AG04450 (cell line): Measurements from ENCODE around the gene RAB27A. TPM values are rescaled to one million over a fixed set of nuclear protein-coding genes. Genes with fewer than 3 reads are reported as not detected.
"Not testable (repeated sequence)": the region's sequence is repeated elsewhere in the genome, so short reads cannot be mapped to it uniquely, and the experiment has no call there.

Source experiments
- CTCF ChIA-PET: fragments of 300-600, 350-600 bp; formaldehyde crosslinking; extraction: SDS; loops from one replicate; lab custom pipeline; 2022; ENCODE audit warnings: antibody characterized with exemption, inconsistent platforms; lab: Charles Lee
- POLR2A ChIA-PET: fragments of 350-600 bp; formaldehyde crosslinking; extraction: SDS; loops from one replicate; lab custom pipeline; 2021; ENCODE audit warnings: antibody characterized with exemption, inconsistent platforms; lab: Yijun Ruan, JAX
- DNase-seq: peaks from one replicate; pipeline ENCODE4 v3.0.0-alpha.2; 2011; ENCODE audit warnings: low read depth, low spot score
- H3K27ac ChIP-seq: one replicate; pipeline ENCODE4 v1.5.1; 2012; ENCODE audit warnings: low read depth, low read length, control low read depth
- H3K27me3 ChIP-seq: one replicate; pipeline ENCODE4 v1.6.0; 2012; ENCODE audit warnings: low read length; ENCODE audit not compliant: control insufficient read depth, insufficient read depth
- H3K4me3 ChIP-seq: 2 replicates; pipeline ENCODE4 v1.5.1; 2011; ENCODE audit warnings: mild to moderate bottlenecking, low read depth, low read length, control low read depth
- H3K9me3 ChIP-seq: 2 replicates; pipeline ENCODE4 v1.5.1; 2012; ENCODE audit warnings: low read length; ENCODE audit not compliant: control insufficient read depth, insufficient read depth
- polyA plus RNA-seq: library from polyadenylated mRNA; depleted of rRNA; stranded (reverse); fragments of >200 nt; gene quantifications from 2 replicates; pipeline ENCODE4 v1.2.3, GENCODE V29; 2011
- TF ChIP-seq, protein P1 (sequence below): IDR thresholded peaks from 2 replicates; pipeline ENCODE4 v1.5.1; 2011; ENCODE audit warnings: low read depth, low read length, control low read depth, inconsistent platforms

RAB27A gene
- polyA plus RNA-seq, 1 experiment, result 34.8 TPM

DNA sequence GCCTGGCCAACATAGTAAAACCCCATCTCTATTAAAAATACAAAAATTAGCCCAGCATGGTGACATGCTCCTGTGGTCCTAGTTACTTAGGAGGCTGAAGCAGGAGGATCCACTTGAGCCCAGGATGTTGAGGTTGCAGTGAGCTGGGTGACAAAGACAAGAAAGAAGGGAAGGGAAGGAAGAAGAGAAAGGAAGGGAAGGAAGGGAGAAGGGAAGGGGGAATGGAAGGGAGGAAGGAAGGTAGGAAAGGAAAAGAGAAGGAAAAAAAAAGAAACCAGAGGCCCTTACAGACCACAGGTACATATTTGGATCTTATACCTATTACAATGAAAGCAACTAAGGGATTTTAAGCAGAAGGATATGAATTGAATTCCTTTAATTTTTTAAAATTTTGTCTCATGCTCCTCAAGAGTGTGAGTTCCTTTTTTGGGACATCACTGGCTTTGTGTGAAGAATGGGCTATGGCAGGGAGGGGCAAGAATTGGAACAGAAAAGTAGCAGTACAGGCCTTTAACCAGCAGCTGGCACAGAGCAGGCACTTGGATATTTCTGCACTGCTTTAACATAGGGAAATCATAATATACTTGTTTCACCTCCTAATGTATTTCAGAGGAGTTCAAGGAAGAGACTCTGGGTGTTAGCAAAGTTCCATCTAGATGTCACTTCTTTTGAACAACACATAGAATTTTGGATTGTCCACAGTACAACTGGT is 7.9 kb downstream of the RAB27A start:
- Histone ChIP-seq H3K4me3 (no peak overlapping the region), H3K27ac (no peak overlapping the region), H3K27me3 (no peaks in the 10 kb centered on the region), H3K9me3 (no peaks in the 10 kb centered on the region)
- no peak for DNase-seq
- TF ChIP-seq, protein P1, sequence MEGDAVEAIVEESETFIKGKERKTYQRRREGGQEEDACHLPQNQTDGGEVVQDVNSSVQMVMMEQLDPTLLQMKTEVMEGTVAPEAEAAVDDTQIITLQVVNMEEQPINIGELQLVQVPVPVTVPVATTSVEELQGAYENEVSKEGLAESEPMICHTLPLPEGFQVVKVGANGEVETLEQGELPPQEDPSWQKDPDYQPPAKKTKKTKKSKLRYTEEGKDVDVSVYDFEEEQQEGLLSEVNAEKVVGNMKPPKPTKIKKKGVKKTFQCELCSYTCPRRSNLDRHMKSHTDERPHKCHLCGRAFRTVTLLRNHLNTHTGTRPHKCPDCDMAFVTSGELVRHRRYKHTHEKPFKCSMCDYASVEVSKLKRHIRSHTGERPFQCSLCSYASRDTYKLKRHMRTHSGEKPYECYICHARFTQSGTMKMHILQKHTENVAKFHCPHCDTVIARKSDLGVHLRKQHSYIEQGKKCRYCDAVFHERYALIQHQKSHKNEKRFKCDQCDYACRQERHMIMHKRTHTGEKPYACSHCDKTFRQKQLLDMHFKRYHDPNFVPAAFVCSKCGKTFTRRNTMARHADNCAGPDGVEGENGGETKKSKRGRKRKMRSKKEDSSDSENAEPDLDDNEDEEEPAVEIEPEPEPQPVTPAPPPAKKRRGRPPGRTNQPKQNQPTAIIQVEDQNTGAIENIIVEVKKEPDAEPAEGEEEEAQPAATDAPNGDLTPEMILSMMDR, result no peak
- ChIA-PET CTCF (interaction anchor here (0.9 to 1.3 kb wide), 3 partner anchors 9 to 65 kb away, joined by 4 to 12 read pairs (median 4); no protein-coding TSS in a partner anchor), POLR2A (interaction anchor here (1.1 kb wide), 2 partner anchors 15 to 60 kb away, joined by 3 to 4 read pairs; no protein-coding TSS in a partner anchor)

GRCh38 chr15:55280589-55280988 is 9.0 kb downstream of the RAB27A start:
- H3K4me3 ChIP-seq, H3K27me3 ChIP-seq, H3K9me3 ChIP-seq, H3K27ac ChIP-seq, CTCF ChIA-PET, DNase-seq: not testable (repeated sequence)
- POLR2A ChIA-PET, result interaction anchor here (0.9 kb wide), 1 partner anchor 30 kb away, joined by 3 read pairs; no protein-coding TSS in a partner anchor

GRCh38 chr15:55279746-55280351 is 9.8 kb downstream of the RAB27A start:
- H3K27ac ChIP-seq, result peak overlapping the region; percentile 71
- TF ChIP-seq, protein P1, result no peak
- no peak overlapping the region for H3K4me3 ChIP-seq
- ChIA-PET CTCF (no interaction called here), POLR2A (interaction anchor here (0.9 kb wide), 1 partner anchor 30 kb away, joined by 3 read pairs; no protein-coding TSS in a partner anchor)
- H3K27me3 ChIP-seq, result no peaks in the 10 kb centered on the region
- peak; percentile 68 for DNase-seq
- no peaks in the 10 kb centered on the region for H3K9me3 ChIP-seq

DNA sequence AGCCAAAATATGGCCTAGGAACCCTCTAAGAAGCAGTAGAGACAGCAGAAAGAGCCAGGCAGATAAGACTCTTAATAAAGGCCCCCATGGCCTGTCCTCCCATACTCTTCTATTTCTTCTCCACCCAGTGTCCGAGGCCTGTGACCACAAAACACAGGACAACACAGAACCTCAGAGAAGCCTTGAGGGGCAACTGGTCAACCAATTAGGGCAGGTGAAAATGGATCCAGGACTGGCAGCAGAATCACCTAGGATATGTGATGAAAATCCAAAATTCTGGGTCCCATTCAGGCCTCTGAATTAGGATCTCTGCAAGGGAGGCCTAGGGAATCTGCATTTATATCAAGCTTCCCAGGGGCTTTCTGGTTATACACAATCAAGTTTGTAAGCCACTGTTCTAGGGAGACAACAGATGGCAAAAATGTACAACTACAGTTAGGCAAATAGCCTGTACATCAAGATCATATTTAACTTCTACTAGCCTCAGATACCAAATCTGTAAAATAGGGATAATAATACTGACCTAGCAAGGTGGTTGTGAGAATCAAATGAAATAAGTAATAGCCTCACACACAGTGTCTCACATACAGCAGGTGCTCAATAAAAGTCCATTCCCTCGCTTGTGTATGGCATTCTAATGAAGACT is 10.4 kb downstream of the RAB27A start:
- Histone ChIP-seq H3K27ac (no peak overlapping the region), H3K9me3 (no peaks in the 10 kb centered on the region), H3K4me3 (no peak overlapping the region), H3K27me3 (no peaks in the 10 kb centered on the region)
- TF ChIP-seq, protein P1, result no peak
- CTCF ChIA-PET, result no interaction called here
- no peak for DNase-seq
- POLR2A ChIA-PET, result no interaction called here

DNA sequence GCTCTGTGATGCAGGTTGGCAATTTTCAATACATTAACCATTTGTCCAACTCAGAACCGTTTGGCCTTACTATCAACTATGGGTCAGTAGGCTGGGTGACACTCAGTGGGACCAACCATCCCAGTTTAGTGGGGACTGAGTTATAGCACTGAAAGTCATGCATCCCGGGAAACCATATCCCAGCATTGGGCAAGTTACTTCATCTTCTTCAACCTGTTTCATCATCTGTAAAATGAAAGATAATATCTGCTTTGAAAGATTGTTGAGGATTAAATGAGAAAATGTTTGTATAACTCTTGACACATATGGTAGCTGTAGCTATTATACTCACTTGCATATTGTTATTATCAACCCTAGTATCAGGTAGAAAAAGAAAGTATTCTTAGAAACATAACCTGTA is 11.9 kb downstream of the RAB27A start:
- H3K27me3 ChIP-seq, result no peaks in the 10 kb centered on the region
- TF ChIP-seq, protein P1, result no peak
- POLR2A ChIA-PET, result no interaction called here
- no peak overlapping the region for H3K27ac ChIP-seq
- CTCF ChIA-PET, result interaction anchor here (0.6 to 1.1 kb wide), 2 partner anchors 13 to 61 kb away, joined by 3 to 6 read pairs; no protein-coding TSS in a partner anchor
- no peaks in the 10 kb centered on the region for H3K9me3 ChIP-seq
- no peak for DNase-seq
- H3K4me3 ChIP-seq, result no peak overlapping the region
